Fibroblast of lung (primary cell): ENCODE results near the gene KLF15.

ENCODE experiments used
- CTCF ChIP-seq, 2 donors: IDR thresholded peaks in 1 of 2; conservative IDR thresholded peaks in 1 of 2; 1 replicate in 1 of 2; 2 replicates in 1 of 2; pipeline ENCODE4 v1.5.1; 2011 to 2012; ENCODE audit warnings: low read length in 2 of 2, control low read depth in 1 of 2, inconsistent platforms in 1 of 2, low read depth in 1 of 2, mild to moderate bottlenecking in 1 of 2
- EZH2 ChIP-seq: IDR thresholded peaks from 2 replicates; pipeline ENCODE4 v1.5.1; 2012; ENCODE audit warnings: low read length, control low read depth, mild to moderate bottlenecking; ENCODE audit errors: missing control alignments

- TF ChIP-seq CTCF (conservative IDR thresholded peaks at IDR 0.05 in 1 of 2, IDR thresholded peaks at IDR 0.05 in 1 of 2; ENCODE audit: low read depth in 1 of 2, low read length in 2 of 2) (no peak), EZH2 (no peak)
These were observed 2.4 kb downstream of the KLF15 start for GRCh38 chr3:126354776-126355175.
